Uterus (tissue), 2 donors: ENCODE data around the gene MYBPH.

Source experiments
- POLR2A ChIP-seq, 2 donors: fragments of 450-650 bp; IDR thresholded peaks; one replicate each; pipeline ENCODE4 v1.6.1; 2016; ENCODE audit warnings: antibody characterized with exemption in 2 of 2, mild to moderate bottlenecking in 1 of 2, moderate library complexity in 1 of 2
- TF ChIP-seq, protein P1 (sequence below), 4 experiments: fragments of 200-600 bp in 2 of 4; fragments of 450-650 bp in 2 of 4; sonication (generic) in 2 of 4; IDR thresholded peaks; one replicate each; pipeline ENCODE4 v1.5.1; 2016 to 2019; ENCODE audit warnings: antibody characterized with exemption in 4 of 4, mild to moderate bottlenecking in 2 of 4, moderate library complexity in 1 of 4

- TF ChIP-seq, protein P1, sequence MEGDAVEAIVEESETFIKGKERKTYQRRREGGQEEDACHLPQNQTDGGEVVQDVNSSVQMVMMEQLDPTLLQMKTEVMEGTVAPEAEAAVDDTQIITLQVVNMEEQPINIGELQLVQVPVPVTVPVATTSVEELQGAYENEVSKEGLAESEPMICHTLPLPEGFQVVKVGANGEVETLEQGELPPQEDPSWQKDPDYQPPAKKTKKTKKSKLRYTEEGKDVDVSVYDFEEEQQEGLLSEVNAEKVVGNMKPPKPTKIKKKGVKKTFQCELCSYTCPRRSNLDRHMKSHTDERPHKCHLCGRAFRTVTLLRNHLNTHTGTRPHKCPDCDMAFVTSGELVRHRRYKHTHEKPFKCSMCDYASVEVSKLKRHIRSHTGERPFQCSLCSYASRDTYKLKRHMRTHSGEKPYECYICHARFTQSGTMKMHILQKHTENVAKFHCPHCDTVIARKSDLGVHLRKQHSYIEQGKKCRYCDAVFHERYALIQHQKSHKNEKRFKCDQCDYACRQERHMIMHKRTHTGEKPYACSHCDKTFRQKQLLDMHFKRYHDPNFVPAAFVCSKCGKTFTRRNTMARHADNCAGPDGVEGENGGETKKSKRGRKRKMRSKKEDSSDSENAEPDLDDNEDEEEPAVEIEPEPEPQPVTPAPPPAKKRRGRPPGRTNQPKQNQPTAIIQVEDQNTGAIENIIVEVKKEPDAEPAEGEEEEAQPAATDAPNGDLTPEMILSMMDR (IDR thresholded peaks at IDR 0.05) = no peak
- no peak for TF ChIP-seq POLR2A (IDR thresholded peaks at IDR 0.05)
Measured at GRCh38 chr1:203137324-203137723, 38.3 kb downstream of the MYBPH start.
